Mesenteric fat pad (tissue), 1 donor: Measurements from ENCODE around the gene SH3GL1. TPM values are rescaled to one million over a fixed set of nuclear protein-coding genes. Genes with fewer than 3 reads are reported as not detected.

Experiments used
- DNase-seq: peaks from one replicate; pipeline ENCODE4 v3.0.0-alpha.2; 2020; ENCODE audit warnings: low spot score
- total RNA-seq: library from RNA; stranded (reverse); fragmentation: NEBNext Ultra II Directional; extraction: Animal tissue kit (Norgen Biotek cat#: 25700); gene quantifications from one replicate; pipeline ENCODE4 v1.2.1, GENCODE V29; 2021
- donor health status: DM: yes; HTN: yes; CAD: no.

The SH3GL1 gene
- total RNA-seq, 1 donor from 2014 or later: 91.2 TPM

DNA sequence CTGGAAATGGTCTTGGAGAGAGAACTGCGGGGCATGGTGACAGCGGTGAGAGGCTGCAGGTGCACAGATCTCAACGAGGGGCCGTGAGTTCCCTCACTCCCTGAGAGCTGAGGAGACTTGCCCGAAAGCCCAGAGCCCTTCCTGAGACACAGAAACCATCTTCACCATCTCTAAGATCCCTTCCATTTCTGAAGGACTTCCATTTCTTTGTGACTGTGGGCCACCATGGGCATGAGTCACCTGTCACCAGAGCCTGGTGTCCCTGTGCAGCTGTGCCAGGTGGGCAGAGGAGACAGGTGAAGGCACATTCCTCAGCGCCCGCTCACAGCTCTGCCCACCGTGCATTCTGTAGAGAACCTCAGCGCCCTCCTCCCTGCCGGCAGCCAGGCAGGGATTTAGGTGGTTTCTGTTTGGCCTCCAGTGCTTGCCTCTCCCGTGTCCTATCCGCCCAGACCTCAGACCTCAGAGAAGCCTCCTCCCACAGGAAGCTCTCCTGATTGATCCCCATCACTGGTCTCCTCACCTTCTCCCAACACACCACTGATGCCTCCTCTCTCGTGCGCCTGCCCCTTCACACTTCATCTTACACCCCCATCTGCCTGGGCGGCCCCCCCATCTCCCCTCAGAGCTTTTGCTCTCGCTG is 24.2 kb downstream of the SH3GL1 start:
- DNase-seq: no peak

DNA sequence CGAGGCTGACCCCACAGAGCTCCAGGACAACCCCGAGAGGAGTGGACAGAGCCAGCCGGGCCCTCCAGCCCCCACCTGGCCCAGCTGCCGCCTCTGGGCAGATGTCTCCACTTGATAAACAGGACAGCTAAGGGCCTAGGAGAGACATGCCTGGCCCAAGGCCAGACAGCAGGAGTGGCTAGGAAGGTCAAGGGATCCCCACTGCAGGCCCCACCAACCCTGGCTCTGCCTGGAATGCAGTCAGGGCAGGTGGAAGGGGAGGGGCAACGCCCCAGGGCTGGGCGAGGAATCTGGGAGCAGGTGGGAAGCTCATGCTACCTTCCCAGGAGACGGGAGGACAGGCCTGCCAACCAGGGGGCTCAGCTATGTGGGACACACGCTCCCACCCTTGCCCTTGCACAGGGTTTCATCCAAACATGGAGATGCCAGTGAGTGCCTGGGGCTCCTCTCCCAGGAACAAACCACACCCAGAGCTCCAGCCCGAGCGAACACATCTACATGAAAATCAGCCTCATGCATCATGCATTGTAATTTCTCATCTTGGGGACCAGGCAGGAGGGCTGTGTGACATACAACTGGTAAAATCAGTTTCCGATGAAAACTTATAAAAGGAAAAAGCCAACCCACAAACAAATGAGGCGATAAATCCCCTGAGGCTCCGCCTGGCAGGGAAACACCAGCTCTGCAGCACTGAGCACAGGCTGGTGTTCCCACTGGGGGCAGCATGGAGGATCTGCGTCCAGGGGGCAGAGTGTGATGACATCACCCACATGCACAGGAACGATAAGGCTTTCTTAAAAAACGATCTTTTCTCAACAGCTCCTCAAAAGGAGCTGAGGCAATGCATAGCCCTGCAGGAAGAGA is 25.0 kb downstream of the SH3GL1 start:
- no peak for DNase-seq

DNA sequence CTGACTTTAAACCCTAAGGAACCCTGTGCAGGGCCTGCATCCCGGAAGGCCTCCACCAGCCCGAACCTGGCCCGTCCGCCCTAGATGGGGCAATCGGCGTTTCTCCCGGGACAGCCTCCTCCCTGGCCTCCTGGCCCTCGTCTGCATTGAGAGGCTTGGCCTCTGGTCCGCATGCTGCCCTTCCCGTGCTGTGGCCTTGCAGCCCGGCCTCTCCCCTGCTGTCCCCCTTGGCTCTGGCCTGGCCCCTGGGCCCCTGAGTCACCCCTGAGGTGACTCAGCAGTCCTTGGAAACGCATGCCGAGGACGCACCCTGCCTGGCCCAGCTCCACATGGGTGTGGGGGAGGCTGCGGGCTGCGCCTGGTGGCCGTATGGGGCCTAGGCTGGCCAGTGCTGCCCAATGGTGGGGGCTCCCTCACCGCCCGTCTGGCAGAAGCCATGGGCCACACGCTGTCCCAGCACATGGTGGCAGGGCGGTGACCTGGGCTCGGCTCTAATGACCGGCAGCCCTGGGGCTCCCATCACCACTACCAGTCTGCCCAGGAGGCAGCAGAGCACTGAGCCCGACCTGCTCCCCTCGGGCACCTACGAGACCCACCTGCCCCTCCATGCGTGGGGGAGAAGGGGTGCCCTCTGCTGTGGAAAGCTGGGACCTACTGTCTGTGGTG is 25.7 kb downstream of the SH3GL1 start:
- DNase-seq: peak; percentile 95

DNA sequence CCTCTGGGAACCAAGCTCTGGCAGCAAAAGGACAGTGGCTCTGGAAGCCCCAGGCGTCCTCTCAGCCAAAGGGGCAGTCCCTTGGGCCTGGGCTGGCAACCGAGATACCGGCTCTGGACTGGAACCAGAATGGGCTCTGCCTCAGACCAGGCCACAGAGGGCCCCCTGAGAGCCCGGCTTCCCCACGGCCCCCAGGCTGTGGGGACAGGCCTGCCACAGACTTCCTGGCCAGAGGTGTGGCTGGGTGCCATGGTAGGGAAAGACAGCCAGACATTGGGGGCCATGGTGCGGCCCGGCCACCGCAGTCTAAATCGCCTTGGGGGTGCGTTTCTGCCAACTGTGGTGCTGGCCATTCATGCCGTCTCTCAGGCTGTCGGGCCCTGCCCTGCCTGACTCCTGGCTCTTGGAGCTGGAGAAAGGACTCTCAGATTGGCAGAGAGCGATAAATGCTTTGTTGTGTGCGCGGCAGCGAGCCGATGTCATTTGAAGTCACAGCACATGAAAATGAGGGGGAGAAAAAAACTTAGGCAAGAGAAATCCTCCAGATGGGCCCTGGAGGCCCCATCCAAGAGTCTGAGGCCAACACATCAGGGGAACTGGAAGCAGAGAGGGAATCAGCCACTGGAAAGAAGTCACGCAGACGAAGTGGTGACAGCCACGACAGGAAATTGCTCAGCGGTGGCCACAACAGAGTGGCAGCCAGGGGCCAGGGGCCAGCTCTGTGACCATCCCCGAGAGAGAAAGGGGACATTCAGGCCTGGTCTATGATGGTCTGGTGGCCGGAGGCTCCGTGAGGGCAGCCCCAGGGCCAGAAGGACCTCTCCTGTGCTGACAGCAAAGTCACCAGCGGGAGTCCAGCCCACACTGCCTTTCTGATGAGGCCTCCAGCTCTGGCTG is 26.5 kb downstream of the SH3GL1 start:
- DNase-seq: no peak

DNA sequence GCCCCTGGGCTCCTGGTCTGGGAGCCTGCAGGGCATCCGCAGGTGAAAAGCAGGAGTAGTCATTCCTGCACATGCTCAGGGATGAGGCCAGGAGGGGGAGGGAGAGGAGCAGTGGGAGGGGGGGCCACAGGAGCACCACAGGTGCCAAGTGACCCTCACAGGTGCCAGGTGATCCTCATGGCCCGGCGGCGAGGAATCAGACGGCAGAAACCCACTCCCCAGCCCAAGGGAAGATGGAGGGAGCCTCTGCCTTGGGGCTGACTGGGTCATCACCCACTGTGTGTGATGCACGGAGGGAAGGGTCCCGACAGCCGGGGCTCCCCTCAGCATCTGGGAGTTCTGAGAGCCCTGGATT is 27.4 kb downstream of the SH3GL1 start:
- DNase-seq: no peak

DNA sequence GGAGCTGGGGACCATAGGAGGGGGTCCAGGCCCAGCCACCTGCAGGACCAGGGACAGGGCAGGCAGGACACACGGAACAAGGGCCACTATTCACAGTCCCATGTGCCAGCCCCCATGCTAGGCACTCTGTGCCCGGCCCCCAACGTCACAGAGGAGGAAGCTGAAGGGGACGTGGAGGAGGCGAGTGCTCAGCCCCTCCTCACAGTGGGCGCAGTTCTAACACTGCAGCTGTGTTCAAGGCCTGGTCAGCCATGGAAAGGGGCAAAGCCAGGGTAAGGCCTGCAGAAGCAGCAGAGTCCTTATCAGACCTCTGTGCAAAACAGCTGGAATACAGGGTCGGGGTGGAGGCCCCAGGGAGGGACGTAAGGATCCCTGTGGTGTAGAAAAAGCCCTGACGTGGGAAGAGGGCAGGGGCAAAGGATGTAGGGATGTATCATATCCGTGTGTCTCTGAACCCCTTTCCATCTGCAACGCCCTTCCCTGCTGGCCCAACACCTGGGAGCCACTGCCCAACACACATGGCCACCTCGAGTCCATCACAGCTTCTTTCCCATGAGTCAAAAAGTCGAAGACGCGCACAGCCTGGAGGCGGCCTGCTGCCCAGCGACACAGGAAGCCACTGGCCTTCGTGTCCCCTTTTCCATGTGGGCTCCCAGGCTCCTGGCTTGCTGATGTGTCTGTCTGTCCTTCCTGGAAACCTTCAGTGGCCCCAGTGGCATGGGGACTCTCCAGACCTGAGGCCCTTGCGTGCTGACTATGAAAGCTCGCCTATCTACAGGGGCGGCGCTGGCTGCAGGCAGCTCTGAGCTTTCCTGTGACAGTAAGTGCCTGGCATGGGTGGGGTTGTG is 28.0 kb downstream of the SH3GL1 start:
- no peak for DNase-seq

DNA sequence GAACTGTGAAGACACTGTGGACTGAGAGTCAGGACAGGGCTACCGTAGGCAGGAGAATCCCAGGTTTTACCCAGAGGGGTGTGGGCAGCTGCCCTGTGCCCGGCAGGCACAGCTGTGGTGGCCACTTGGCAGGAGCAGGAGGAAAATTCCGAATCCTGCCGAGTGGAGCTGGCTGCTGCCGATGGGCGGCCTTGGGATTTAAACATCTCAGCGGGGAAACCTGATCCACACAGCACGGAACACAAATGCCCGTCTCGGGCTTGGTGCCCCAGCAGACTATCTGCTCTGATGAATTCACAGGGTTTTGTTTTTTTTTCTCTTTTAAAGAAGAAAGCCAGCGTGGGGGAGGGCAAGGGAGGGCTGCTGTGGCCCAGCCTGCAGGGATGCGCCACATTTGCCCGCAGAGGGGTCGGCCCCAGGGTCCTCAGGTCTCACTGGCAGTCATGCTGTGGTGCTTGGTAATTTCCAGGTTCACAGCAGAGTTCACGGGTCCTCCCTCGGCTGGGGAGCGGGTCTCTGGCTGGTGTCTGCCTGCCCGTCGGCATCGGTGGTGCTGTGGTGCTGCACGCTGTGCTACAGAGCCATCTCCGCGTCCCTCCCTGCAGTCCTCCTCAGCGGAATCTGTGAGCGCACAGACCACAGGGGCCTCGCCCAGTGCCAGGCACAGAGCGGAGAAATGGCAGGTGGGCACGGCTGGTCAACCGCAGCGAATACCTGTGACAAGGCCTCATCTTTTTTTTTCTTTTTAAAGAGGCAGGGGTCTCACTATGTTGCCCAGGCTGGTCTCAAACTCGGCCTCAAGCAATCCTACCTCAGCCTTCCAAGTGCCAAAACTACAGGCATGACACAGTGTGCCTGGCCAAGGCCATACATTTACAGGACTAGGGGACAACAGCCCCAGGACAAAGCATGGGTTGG is 28.8 kb downstream of the SH3GL1 start:
- DNase-seq: no peak

DNA sequence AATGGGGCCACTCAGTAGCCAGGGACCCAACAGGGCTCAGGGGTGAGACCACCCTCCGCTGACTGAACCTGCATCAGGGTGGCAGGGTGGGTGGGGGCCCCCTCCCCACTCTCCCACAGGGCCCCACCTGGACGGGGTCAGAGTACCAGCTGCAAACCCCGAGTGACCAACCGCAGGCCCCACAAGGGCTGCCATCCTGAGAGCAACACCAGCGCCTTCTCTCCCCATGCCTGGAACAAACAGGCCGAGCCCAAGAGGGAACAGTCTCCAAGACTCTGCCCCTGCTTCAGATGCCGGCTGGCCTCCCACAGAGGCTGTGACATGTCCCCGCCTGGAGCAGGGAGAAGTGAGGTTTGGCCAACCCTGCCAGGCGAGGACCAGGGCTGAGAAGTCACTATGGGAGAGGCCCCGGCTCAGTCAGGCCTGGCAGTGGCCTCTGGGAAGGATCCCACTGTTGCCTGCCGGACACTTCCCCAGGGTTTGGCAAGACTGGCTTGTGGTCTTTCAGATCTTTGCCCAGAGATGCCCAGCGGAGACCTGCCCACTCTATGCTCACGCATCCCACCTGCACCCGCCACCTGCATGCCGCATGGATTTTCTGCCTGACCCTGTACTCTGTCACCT is 29.8 kb downstream of the SH3GL1 start:
- DNase-seq: no peak

DNA sequence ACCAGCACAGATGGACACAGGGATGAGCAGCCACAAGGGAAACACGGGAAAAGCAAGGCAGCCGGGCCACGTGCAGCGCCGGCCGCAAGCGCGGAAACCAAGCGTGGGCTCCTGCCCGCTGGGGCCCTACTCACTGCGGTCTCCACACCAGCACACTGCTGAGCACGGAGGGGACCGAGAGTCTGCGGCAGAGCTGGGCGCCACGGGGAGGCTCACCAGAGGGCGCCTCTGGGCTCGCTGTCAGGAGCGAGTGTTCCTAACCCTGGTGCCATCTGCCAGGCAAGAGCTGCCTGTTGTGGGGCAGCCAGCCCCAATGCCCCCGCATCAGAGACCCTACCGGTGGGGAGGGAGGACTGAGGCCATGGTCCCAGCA is 30.5 kb downstream of the SH3GL1 start:
- no peak for DNase-seq

DNA sequence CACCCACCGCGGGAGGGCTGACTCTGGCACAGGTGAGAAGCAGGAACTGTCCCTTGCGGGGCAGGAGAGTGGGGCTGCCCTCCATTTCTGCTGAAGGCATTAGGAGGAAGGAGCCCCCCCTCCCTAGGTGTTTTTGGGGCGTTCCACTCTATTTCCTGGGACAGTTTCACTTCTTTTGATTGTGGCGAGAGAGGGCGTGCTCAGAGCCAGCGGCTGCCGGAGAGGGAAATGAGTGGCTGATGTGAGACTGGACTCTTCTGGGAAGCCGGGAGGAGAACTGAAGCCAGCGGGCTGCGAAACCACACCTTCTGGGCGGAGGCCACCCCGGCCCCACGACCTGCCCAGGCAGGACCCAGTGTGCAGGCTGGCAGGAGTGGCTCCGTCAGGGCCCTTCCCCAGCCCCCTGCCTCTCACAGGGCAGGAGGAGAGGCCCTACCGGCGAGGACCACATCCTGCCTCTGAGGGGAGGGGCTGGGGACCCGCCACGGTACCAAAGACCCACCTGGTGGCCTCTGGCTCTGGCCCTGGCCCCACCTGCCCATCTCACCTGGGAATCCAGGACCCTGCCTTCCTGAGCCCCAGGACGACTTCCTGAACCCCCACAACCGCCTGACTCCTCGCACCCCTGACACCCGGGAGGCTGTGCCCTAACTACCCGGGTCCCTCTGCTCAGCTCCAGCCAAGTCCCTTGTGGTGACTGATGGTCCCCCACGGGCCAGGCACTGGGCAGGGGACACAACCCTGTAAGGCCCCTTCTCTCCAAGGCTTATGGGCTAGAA is 31.0 kb downstream of the SH3GL1 start:
- no peak for DNase-seq

DNA sequence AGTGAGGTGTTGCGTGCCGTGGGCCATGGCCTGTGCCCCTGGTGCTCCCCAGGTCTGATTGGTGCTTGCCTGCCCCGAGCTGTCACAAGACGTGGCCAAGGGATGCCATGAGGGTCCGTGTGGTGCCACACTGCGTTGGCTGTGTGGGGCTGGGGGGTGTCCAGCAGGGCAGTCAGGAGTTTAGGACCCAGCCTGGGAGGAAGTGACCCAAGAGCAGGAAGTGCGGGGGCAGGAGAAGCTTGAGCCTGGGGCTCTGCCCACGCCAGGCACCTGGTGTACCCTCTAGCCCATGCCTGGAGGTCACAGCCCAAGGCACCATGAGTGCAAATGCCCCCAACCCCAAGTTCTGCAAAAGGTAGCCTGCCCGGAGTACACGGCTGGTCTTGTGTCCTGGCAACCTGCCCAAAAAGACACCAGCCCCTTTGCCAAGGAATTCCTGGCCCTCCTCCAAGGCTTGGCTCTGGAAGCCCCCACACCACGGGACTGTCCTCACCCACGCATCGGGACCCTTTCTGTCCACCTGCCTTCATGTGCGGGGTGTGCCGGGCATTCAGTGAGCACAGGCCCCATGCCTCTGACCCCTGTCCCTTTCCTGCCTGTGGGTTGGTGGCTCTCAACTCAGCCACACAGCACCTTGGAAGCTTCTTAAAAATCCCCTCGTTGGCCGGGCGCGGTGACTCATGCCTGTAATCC is 32.1 kb downstream of the SH3GL1 start:
- no peak for DNase-seq

DNA sequence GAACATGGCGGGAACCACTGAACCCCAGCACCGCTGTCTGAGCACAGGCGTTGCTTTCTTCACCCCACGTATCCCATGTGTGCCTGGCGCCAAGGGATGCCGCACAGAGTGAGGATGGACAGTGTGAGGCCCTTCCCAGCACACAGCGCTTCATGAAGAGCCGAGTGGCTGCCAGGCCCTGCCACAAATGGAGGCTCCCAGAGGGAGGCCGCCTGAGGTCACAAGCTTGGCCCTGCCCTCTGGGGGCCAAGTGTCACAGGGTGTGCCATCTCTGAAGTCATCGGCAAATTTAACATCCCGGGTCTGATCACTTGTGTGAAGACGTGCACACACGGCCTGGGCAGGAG is 32.6 kb downstream of the SH3GL1 start:
- DNase-seq: no peak

DNA sequence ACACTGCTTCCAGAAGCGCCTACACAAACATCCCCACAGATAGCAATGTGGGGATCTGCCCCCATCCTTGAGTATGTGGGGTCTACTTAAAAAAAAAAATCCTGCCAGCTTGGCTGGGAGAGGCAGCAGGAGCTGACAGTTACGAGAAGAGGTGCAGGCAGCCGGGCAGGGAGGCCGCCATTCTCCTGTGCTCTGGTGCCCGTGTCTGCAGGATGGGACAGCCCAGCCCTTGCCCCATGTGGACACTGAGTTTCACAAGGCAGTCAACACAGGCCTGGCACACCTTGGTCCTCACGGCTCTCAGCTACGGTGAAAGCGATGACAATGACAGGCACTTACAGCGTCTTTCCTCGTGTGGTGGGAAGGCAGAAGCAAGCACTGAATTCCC is 33.0 kb downstream of the SH3GL1 start:
- DNase-seq: no peak

DNA sequence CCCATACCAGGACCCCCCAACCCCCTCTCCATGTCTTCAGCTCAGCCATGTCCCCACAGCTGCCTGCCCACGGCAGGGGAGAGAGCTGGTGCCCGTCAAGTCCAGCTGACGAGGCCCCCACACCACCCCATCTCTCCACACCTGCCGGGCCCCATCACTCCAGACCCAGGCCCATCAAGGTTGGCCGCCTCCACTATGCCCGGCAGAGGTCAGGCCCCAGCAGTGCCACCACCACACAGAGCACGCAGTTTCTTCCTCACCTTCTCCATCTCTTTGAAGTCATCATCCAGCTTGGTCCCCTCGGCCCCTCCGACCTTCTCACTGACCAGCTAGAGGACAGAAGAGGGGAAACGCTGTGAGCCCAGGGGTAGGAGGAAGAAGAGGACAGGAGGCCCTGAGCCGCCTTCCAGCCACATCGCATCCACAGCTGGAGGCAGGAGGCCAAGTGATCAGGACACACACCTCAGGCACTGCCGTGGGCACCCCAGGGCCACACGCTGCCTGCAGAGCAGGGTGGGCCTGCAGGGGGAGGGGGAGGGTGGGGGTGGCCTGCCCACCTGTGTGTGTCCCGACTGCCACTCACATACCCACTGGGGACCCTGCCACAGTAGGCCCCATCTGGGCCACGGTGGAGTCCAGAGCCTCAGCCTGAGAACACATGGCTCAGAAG is 33.5 kb downstream of the SH3GL1 start:
- no peak for DNase-seq

DNA sequence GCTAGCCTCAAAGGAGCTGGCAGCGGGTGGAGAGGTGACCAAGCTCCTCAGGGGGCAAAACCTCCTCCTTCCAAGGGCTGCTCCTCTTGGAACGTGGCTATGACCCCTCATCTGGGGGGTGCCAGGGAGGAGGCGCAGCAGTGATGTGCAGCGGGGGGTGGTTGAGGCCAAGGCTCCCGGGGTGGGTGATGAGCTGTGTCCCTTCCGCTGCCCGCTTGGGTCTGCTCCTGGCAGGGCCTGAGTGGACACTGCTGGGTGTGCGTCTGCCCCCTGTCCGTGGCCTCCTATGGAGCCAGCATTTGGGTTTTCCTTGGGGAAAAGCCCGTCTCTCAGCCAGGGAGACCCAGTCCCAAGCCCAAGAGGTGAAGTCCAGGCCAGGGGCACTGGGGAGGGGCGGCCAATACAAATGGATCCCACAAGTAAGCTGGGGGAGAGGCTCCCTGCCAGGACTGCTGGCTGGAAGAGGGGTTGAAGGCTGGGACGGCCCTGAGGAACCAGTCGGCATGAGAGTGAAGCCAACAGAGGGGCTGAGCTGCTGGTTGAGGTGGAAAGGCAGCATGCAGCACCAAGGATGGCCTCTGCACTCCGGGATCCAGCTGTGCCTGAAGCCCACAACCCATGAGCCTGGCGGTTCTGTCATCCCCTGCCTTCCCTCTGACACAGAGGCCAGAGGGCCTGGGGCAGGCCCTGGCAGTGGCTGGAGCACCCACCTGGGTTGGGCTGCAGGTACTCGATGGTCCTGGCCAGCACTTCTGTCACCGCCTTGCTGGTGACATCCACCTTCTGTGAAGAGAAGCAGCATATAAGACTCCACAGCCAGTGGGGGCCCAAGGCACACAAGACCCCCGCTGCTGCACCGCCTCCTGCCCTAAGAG is 34.3 kb downstream of the SH3GL1 start:
- DNase-seq: no peak

DNA sequence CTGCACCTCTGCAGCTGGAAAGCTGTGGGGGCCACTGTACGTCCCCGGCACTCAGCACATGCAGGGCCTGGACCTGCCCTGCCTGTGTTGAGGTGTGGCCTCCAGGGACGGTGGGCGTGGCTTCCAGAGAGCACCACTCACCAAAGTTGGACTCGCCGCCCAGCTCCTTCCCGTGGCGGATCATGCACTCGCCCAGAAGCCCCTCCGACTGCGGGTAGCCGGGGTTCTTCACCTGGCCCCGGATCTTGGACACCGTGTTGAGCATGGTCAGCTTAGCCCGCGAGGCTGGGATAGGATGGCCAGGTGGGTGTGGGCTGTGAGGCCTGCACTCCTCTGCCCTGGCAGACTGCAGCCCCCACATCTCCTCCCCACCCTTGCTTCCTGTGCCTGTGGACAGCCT is 35.0 kb downstream of the SH3GL1 start:
- no peak for DNase-seq
